Neural cell (in vitro differentiated cells): ENCODE measurements around the gene ODF4. TPM values are rescaled to one million over a fixed set of nuclear protein-coding genes. Genes with fewer than 3 reads are reported as not detected.

Experiments used
- H2AFZ ChIP-seq: fragments of 200-600, 300-800 bp; sonication (generic), shearing (Covaris generic); 2 replicates; pipeline ENCODE4 v1.6.0; 2014; ENCODE audit warnings: low read depth, mild to moderate bottlenecking, antibody characterized with exemption, low read length, moderate library complexity
- H3F3A ChIP-seq: fragments of 200-600 bp; shearing (Covaris generic); 2 replicates; pipeline ENCODE4 v1.6.1; 2016; ENCODE audit warnings: mild to moderate bottlenecking, moderate library complexity, mixed read lengths, antibody characterized with exemption, low read length; ENCODE audit not compliant: insufficient read depth, poor library complexity, severe bottlenecking
- H3K27ac ChIP-seq: fragments of 200-600, 300-800 bp; sonication (generic), shearing (Covaris generic); 2 replicates; pipeline ENCODE4 v1.5.1; 2014; ENCODE audit warnings: mild to moderate bottlenecking, low read length, moderate library complexity
- H3K27me3 ChIP-seq: fragments of 300-800, 200-600 bp; sonication (generic), shearing (Covaris generic); 2 replicates; pipeline ENCODE4 v1.6.0; 2014; ENCODE audit warnings: mild to moderate bottlenecking, low read depth, low read length, moderate library complexity; ENCODE audit not compliant: insufficient read depth
- H3K36me3 ChIP-seq: fragments of 300-800, 200-600 bp; sonication (generic), shearing (Covaris generic); 2 replicates; pipeline ENCODE4 v1.5.1; 2014; ENCODE audit warnings: mild to moderate bottlenecking, antibody characterized with exemption, low read length, moderate library complexity; ENCODE audit not compliant: insufficient read depth
- H3K4me2 ChIP-seq: fragments of 300-800, 200-600 bp; sonication (generic), shearing (Covaris generic); 2 replicates; pipeline ENCODE4 v1.6.0; 2014; ENCODE audit warnings: mild to moderate bottlenecking, low read length
- H3K4me3 ChIP-seq: fragments of 300-800, 200-600 bp; sonication (generic), shearing (Covaris generic); 2 replicates; pipeline ENCODE4 v1.5.1; 2014; ENCODE audit warnings: mild to moderate bottlenecking, low read length, moderate library complexity
- H3K79me2 ChIP-seq: fragments of 200-600 bp; shearing (Covaris generic); replicated peaks from 2 replicates; pipeline ENCODE4 v1.6.0; 2014; ENCODE audit warnings: mild to moderate bottlenecking, low read length, moderate library complexity; ENCODE audit not compliant: insufficient read depth
- H3K9ac ChIP-seq: fragments of 300-800, 200-600 bp; sonication (generic), shearing (Covaris generic); 2 replicates; pipeline ENCODE4 v1.6.1; 2016; ENCODE audit warnings: mild to moderate bottlenecking, low read length, mixed read lengths
- H3K9me2 ChIP-seq: fragments of 200-600 bp; shearing (Covaris generic); 2 replicates; pipeline ENCODE4 v1.6.1; 2016; ENCODE audit warnings: mild to moderate bottlenecking, low read length, mixed read lengths; ENCODE audit not compliant: insufficient read depth
- H3K9me3 ChIP-seq: fragments of 200-600, 300-800 bp; sonication (generic), shearing (Covaris generic); 2 replicates; pipeline ENCODE4 v1.6.1; 2016; ENCODE audit warnings: mild to moderate bottlenecking, mixed run types, low read length, moderate library complexity, mixed read lengths
- H4K20me1 ChIP-seq: fragments of 200-600 bp; shearing (Covaris generic); 2 replicates; pipeline ENCODE4 v1.6.1; 2016; ENCODE audit warnings: mild to moderate bottlenecking, mixed run types; ENCODE audit not compliant: insufficient read depth
- CTCF ChIP-seq: fragments of 450-650 bp; IDR thresholded peaks from 2 replicates; pipeline ENCODE4 v1.5.1; 2014; ENCODE audit warnings: antibody characterized with exemption, mild to moderate bottlenecking, moderate library complexity; ENCODE audit not compliant: poor library complexity, severe bottlenecking
- EP300 ChIP-seq: fragments of 450-650 bp; conservative IDR thresholded peaks from 2 replicates; pipeline ENCODE4 v1.6.1; 2014; ENCODE audit warnings: antibody characterized with exemption, mild to moderate bottlenecking, moderate library complexity; ENCODE audit not compliant: poor library complexity, severe bottlenecking
- MXI1 ChIP-seq: fragments of 450-650 bp; conservative IDR thresholded peaks from 2 replicates; pipeline ENCODE4 v1.6.1; 2014; ENCODE audit warnings: antibody characterized with exemption, mild to moderate bottlenecking; ENCODE audit not compliant: poor library complexity, severe bottlenecking
- POLR2AphosphoS5 ChIP-seq: IDR thresholded peaks from 2 replicates; pipeline ENCODE4 v1.6.1; 2012
- RAD21 ChIP-seq: fragments of 450-650 bp; conservative IDR thresholded peaks from 2 replicates; pipeline ENCODE4 v1.6.1; 2014; ENCODE audit warnings: antibody characterized with exemption, mild to moderate bottlenecking, moderate library complexity
- REST ChIP-seq: IDR thresholded peaks from 2 replicates; pipeline ENCODE4 v1.6.1; 2012; ENCODE audit warnings: borderline replicate concordance
- SMC3 ChIP-seq: fragments of 450-650 bp; conservative IDR thresholded peaks from 2 replicates; pipeline ENCODE4 v1.6.1; 2014; ENCODE audit warnings: antibody characterized with exemption, mild to moderate bottlenecking, moderate library complexity; ENCODE audit not compliant: poor library complexity
- polyA plus RNA-seq: library from polyadenylated mRNA; depleted of rRNA; stranded (reverse); fragments of >200 nt; gene quantifications from 2 replicates; pipeline ENCODE4 v1.2.3, GENCODE V29; 2014

The ODF4 gene
- polyA plus RNA-seq, 1 donor from 2014 or later = not detected

DNA sequence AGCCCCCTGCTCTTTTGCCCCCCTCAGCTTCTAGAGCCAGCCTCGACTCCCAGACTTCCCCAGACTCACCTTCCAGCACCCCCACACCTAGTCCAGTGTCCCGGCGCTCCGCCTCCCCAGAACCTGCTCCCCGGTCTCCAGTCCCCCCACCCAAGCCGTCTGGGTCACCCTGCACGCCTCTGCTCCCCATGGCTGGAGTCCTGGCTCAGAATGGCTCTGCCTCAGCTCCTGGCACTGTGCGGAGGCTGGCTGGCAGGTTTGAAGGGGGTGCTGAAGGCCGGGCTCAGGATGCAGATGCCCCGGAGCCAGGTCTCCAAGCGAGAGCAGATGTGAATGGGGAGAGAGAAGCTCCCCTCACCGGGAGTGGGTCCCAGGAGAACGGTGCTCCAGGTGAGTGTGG is 27.4 kb upstream of the ODF4 start:
- no peaks in the 10 kb centered on the region for H3K36me3 ChIP-seq
- H2AFZ ChIP-seq = no peak overlapping the region
- no peak for TF ChIP-seq EP300
- H3K4me3 ChIP-seq = no peak overlapping the region
- no peaks in the 10 kb centered on the region for H3F3A ChIP-seq
- peaks cover 22% of the 10 kb centered on the region for H3K27me3 ChIP-seq
- no peaks in the 10 kb centered on the region for H3K9me2 ChIP-seq
- H3K9me3 ChIP-seq = no peaks in the 10 kb centered on the region
- no peaks in the 10 kb centered on the region for H3K79me2 ChIP-seq
- H3K9ac ChIP-seq = no peak overlapping the region
- no peak overlapping the region for H3K4me2 ChIP-seq
- H4K20me1 ChIP-seq = no peaks in the 10 kb centered on the region
- H3K27ac ChIP-seq = no peak overlapping the region

- Histone ChIP-seq H3K9ac (no peak overlapping the region), H3K79me2 (no peaks in the 10 kb centered on the region), H2AFZ (no peak overlapping the region), H3K4me2 (no peak overlapping the region), H3K9me3 (no peaks in the 10 kb centered on the region), H3K27me3 (peaks cover 22% of the 10 kb centered on the region), H3K27ac (no peak overlapping the region), H3K4me3 (no peak overlapping the region), H4K20me1 (no peaks in the 10 kb centered on the region), H3K36me3 (no peaks in the 10 kb centered on the region), H3F3A (no peaks in the 10 kb centered on the region), H3K9me2 (no peaks in the 10 kb centered on the region)
- TF ChIP-seq RAD21 = no peak
- TF ChIP-seq EP300 = no peak
- TF ChIP-seq SMC3 = no peak
- no peak for TF ChIP-seq CTCF
- no peak for TF ChIP-seq REST
- no peak for TF ChIP-seq MXI1
- TF ChIP-seq POLR2AphosphoS5 = no peak
Observed at GRCh38 chr17:8312726-8313600, 26.7 kb upstream of the ODF4 start.
